Endothelial cell of umbilical vein (primary cell): Measurements from ENCODE around the gene ADAMTS12. TPM values are rescaled to one million over a fixed set of nuclear protein-coding genes. Genes with fewer than 3 reads are reported as not detected.

Experiments
- BruUV-seq: library from RNA; stranded (reverse); fragments of 400-500 nt; replicated peaks from 2 replicates; lab custom pipeline; 2021; lab: Mats Ljungman, UMichigan
- CTCF ChIA-PET: fragments of 300-600, 350-600 bp; sonication (Branson Sonifier 250); formaldehyde crosslinking; loops from one replicate; lab custom pipeline; 2021; ENCODE audit warnings: antibody characterized with exemption, inconsistent platforms; lab: Charles Lee
- POLR2A ChIA-PET: fragments of 300-600, 350-600 bp; sonication (Branson Sonifier 250); formaldehyde crosslinking; loops from one replicate; lab custom pipeline; 2021; ENCODE audit warnings: antibody characterized with exemption, inconsistent platforms; lab: Charles Lee
- DNase-seq: peaks from one replicate; pipeline ENCODE4 v3.0.0-alpha.2; 2011; ENCODE audit warnings: low read depth, low spot score
- FAIRE-seq: peaks from 2 replicates; lab custom pipeline; 2011; peaks lifted over from hg19 to GRCh38; lab: Jason Lieb, UNC
- H2AFZ ChIP-seq: 2 replicates; pipeline ENCODE4 v1.6.0; 2012; ENCODE audit warnings: low read depth, low read length, control low read depth, inconsistent platforms
- H3K27ac ChIP-seq: 2 replicates; pipeline ENCODE4 v1.5.1; 2011; ENCODE audit warnings: low read depth, mild to moderate bottlenecking, control low read depth, low read length, moderate library complexity; ENCODE audit not compliant: insufficient read depth
- H3K27me3 ChIP-seq, 2 experiments: 2 replicates each; pipeline versions ENCODE4 v1.6.0 to v1.6.1; 2011; ENCODE audit warnings: low read length in 2 of 2, mixed read lengths in 1 of 2; ENCODE audit not compliant: control insufficient read depth in 2 of 2, insufficient read depth in 2 of 2
- H3K36me3 ChIP-seq, 2 experiments: 2 replicates in 1 of 2; 3 replicates in 1 of 2; pipeline ENCODE4 v1.5.1; 2011; ENCODE audit warnings: low read length in 2 of 2, mild to moderate bottlenecking in 1 of 2, moderate library complexity in 1 of 2; ENCODE audit not compliant: control insufficient read depth in 2 of 2, insufficient read depth in 2 of 2; ENCODE audit errors: extremely low read depth in 1 of 2
- H3K4me1 ChIP-seq: 3 replicates; pipeline ENCODE4 v1.5.1; 2011; ENCODE audit warnings: mild to moderate bottlenecking, low read length; ENCODE audit not compliant: control insufficient read depth, insufficient read depth; ENCODE audit errors: extremely low read depth
- H3K4me2 ChIP-seq: 2 replicates; pipeline ENCODE4 v1.6.1; 2011; ENCODE audit warnings: low read length, control low read depth, mixed read lengths; ENCODE audit not compliant: insufficient read depth
- H3K4me3 ChIP-seq, 3 experiments: fragments of 200-600 bp in 1 of 3; sonication (generic), shearing (Covaris generic) in 1 of 3; replicated peaks in 1 of 3; 2 replicates each; pipeline ENCODE4 v1.5.1; 2011 to 2016; ENCODE audit warnings: control low read depth in 3 of 3, low read length in 3 of 3, mild to moderate bottlenecking in 2 of 3, inconsistent platforms in 1 of 3, low read depth in 1 of 3, moderate library complexity in 1 of 3; ENCODE audit not compliant: insufficient read depth in 1 of 3
- H3K79me2 ChIP-seq: 2 replicates; pipeline ENCODE4 v1.6.0; 2012; ENCODE audit warnings: low read length, inconsistent platforms; ENCODE audit not compliant: control insufficient read depth, insufficient read depth
- H3K9ac ChIP-seq: replicated peaks from 2 replicates; pipeline ENCODE3; 2011; ENCODE audit warnings: low read length, control low read depth; ENCODE audit not compliant: insufficient read depth; ENCODE audit errors: extremely low read depth
- H3K9me1 ChIP-seq: replicated peaks from 3 replicates; pipeline ENCODE4 v1.6.0; 2011; ENCODE audit warnings: mild to moderate bottlenecking, low read length; ENCODE audit not compliant: control insufficient read depth, insufficient read depth; ENCODE audit errors: extremely low read depth
- H3K9me3 ChIP-seq: replicated peaks from 2 replicates; pipeline ENCODE4 v1.5.1; 2012; ENCODE audit warnings: low read length, inconsistent platforms; ENCODE audit not compliant: control insufficient read depth, insufficient read depth
- H4K20me1 ChIP-seq: replicated peaks from 2 replicates; pipeline ENCODE3; 2011; ENCODE audit warnings: mild to moderate bottlenecking, low read length; ENCODE audit not compliant: control insufficient read depth, insufficient read depth; ENCODE audit errors: extremely low read depth
- CTCF ChIP-seq, 2 donors: IDR thresholded peaks; 1 replicate in 1 of 2; 2 replicates in 1 of 2; pipeline ENCODE4 v1.5.1; 2011; ENCODE audit warnings: low read length in 2 of 2, mild to moderate bottlenecking in 2 of 2, moderate library complexity in 2 of 2, control low read depth in 1 of 2, inconsistent platforms in 1 of 2, low read depth in 1 of 2; ENCODE audit not compliant: insufficient read depth in 1 of 2; ENCODE audit errors: extremely low read depth in 1 of 2
- EZH2 ChIP-seq: IDR thresholded peaks from 2 replicates; pipeline ENCODE4 v1.6.1; 2012; ENCODE audit warnings: borderline replicate concordance, low read depth, mild to moderate bottlenecking, moderate library complexity, low read length, inconsistent platforms; ENCODE audit not compliant: severe bottlenecking
- FOS ChIP-seq: IDR thresholded peaks from 2 replicates; pipeline ENCODE4 v1.6.1; 2011; ENCODE audit warnings: mild to moderate bottlenecking, low read length, moderate library complexity, borderline replicate concordance; ENCODE audit not compliant: insufficient read depth
- GATA2 ChIP-seq: IDR thresholded peaks from 2 replicates; pipeline ENCODE4 v1.7.0; 2011; ENCODE audit warnings: low read depth, mild to moderate bottlenecking, moderate library complexity, mixed read lengths, low read length; ENCODE audit not compliant: insufficient read length, insufficient read depth
- JUN ChIP-seq: IDR thresholded peaks from 2 replicates; pipeline ENCODE4 v1.6.1; 2011; ENCODE audit warnings: borderline replicate concordance, low read depth; ENCODE audit not compliant: insufficient read length, insufficient read depth
- MYC ChIP-seq: IDR thresholded peaks from one replicate; pipeline ENCODE4 v1.6.1; 2011; ENCODE audit warnings: mild to moderate bottlenecking, low read depth, low read length
- POLR2A ChIP-seq: IDR thresholded peaks from 2 replicates; pipeline ENCODE4 v1.6.1; 2012; ENCODE audit warnings: low read depth, mild to moderate bottlenecking, control low read depth, low read length
- POLR2AphosphoS5 ChIP-seq: IDR thresholded peaks from 2 replicates; pipeline ENCODE4 v1.6.1; 2012; ENCODE audit warnings: low read depth, mild to moderate bottlenecking, control low read depth, low read length, moderate library complexity; ENCODE audit not compliant: insufficient read depth
- dilution Hi-C: fragments of 300-500 bp; cut with MboI; formaldehyde crosslinking; loops from one replicate; pipeline ENCODE4 v1.15.0; 2019; ENCODE audit warnings: low sequenced_read_pairs; ENCODE audit not compliant: extremely low pct_ligation_motif_present
- intact Hi-C: fragments of 100-400 bp; cut with micrococcal nuclease; formaldehyde crosslinking; loops from one replicate; pipeline ENCODE4 v1.10.0; 2022
- polyA plus RNA-seq, 4 experiments: library from polyadenylated mRNA; depleted of rRNA in 3 of 4; stranded (reverse) in 3 of 4; unstranded in 1 of 4; fragments of >200 nt; gene quantifications; 2 replicates each; pipeline versions ENCODE4 v1.2.1 to v1.2.3, GENCODE V29; 2011 to 2012; ENCODE audit warnings: missing spikeins in 1 of 4
- total RNA-seq: library from RNA; stranded (reverse); gene quantifications from 2 replicates; pipeline ENCODE4 v1.2.3, GENCODE V29; 2021
- TF ChIP-seq, protein P1 (sequence below): IDR thresholded peaks from 2 replicates; pipeline ENCODE4 v1.6.1; 2011; ENCODE audit not compliant: insufficient read depth, insufficient read length

The ADAMTS12 gene
- total and polyA plus RNA-seq, 2 donors (not counting 3 experiments of a cell fraction or from before 2014, with no cell fraction given), result 0.88 TPM; not detected in 1

- FAIRE-seq, result no peak
- H3K79me2 ChIP-seq, result no peaks in the 10 kb centered on the region
- H3K4me2 ChIP-seq, result no peak overlapping the region
- H3K36me3 ChIP-seq, result no peaks in the 10 kb centered on the region
- no peaks in the 10 kb centered on the region for H4K20me1 ChIP-seq
- dilution Hi-C loops (no loop called here), intact Hi-C loops (no loop called here)
- H3K4me1 ChIP-seq, result no peaks in the 10 kb centered on the region
- no peaks in the 10 kb centered on the region for H3K9me3 ChIP-seq
- H3K9ac ChIP-seq, result no peak overlapping the region
- H3K4me3 ChIP-seq, result no peak overlapping the region
- POLR2A ChIA-PET, result no interaction called here
- TF ChIP-seq POLR2AphosphoS5 (no peak), FOS (no peak), EZH2 (no peak), MYC (no peak), CTCF (IDR thresholded peaks at IDR 0.05; ENCODE audit: extremely low read depth in 1 of 2, insufficient read depth in 1 of 2, low read depth in 1 of 2, low read length in 2 of 2) (no peak), GATA2 (no peak), JUN (no peak), POLR2A (no peak)
- TF ChIP-seq, protein P1, sequence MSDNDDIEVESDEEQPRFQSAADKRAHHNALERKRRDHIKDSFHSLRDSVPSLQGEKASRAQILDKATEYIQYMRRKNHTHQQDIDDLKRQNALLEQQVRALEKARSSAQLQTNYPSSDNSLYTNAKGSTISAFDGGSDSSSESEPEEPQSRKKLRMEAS, result no peak
- no peak for DNase-seq
- H3K27me3 ChIP-seq, result no peaks in the 10 kb centered on the region
- no TSS peak for BruUV-seq
- no peak overlapping the region for H3K27ac ChIP-seq
- CTCF ChIA-PET, result interaction anchor here (0.7 kb wide), 1 partner anchor 1023 kb away, joined by 3 read pairs; no protein-coding TSS in a partner anchor
- no peak overlapping the region for H2AFZ ChIP-seq
- no peaks in the 10 kb centered on the region for H3K9me1 ChIP-seq
Measured at GRCh38 chr5:33527696-33528095, 364.1 kb downstream of the ADAMTS12 start.
